Measurements from ENCODE around the gene ANO1.

GRCh38 chr11:70170596-70171210 lies 92.6 kb downstream of the ANO1 start:
- no peak for TF ChIP-seq POLR2A (IDR thresholded peaks at IDR 0.05)
- TF ChIP-seq, protein P1, sequence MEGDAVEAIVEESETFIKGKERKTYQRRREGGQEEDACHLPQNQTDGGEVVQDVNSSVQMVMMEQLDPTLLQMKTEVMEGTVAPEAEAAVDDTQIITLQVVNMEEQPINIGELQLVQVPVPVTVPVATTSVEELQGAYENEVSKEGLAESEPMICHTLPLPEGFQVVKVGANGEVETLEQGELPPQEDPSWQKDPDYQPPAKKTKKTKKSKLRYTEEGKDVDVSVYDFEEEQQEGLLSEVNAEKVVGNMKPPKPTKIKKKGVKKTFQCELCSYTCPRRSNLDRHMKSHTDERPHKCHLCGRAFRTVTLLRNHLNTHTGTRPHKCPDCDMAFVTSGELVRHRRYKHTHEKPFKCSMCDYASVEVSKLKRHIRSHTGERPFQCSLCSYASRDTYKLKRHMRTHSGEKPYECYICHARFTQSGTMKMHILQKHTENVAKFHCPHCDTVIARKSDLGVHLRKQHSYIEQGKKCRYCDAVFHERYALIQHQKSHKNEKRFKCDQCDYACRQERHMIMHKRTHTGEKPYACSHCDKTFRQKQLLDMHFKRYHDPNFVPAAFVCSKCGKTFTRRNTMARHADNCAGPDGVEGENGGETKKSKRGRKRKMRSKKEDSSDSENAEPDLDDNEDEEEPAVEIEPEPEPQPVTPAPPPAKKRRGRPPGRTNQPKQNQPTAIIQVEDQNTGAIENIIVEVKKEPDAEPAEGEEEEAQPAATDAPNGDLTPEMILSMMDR (IDR thresholded peaks at IDR 0.05): no peak

Measured in prostate gland (tissue), 2 donors.